Neural cell (in vitro differentiated cells): ENCODE data around the gene TPGS1. TPM values are rescaled to one million over a fixed set of nuclear protein-coding genes. Genes with fewer than 3 reads are reported as not detected.

Experiments used
- H2AFZ ChIP-seq: fragments of 200-600, 300-800 bp; sonication (generic), shearing (Covaris generic); 2 replicates; pipeline ENCODE4 v1.6.0; 2014; ENCODE audit warnings: low read depth, mild to moderate bottlenecking, antibody characterized with exemption, low read length, moderate library complexity
- H3F3A ChIP-seq: fragments of 200-600 bp; shearing (Covaris generic); 2 replicates; pipeline ENCODE4 v1.6.1; 2016; ENCODE audit warnings: mild to moderate bottlenecking, moderate library complexity, mixed read lengths, antibody characterized with exemption, low read length; ENCODE audit not compliant: insufficient read depth, poor library complexity, severe bottlenecking
- H3K27ac ChIP-seq: fragments of 200-600, 300-800 bp; sonication (generic), shearing (Covaris generic); 2 replicates; pipeline ENCODE4 v1.5.1; 2014; ENCODE audit warnings: mild to moderate bottlenecking, low read length, moderate library complexity
- H3K27me3 ChIP-seq: fragments of 300-800, 200-600 bp; sonication (generic), shearing (Covaris generic); 2 replicates; pipeline ENCODE4 v1.6.0; 2014; ENCODE audit warnings: mild to moderate bottlenecking, low read depth, low read length, moderate library complexity; ENCODE audit not compliant: insufficient read depth
- H3K36me3 ChIP-seq: fragments of 300-800, 200-600 bp; sonication (generic), shearing (Covaris generic); 2 replicates; pipeline ENCODE4 v1.5.1; 2014; ENCODE audit warnings: mild to moderate bottlenecking, antibody characterized with exemption, low read length, moderate library complexity; ENCODE audit not compliant: insufficient read depth
- H3K4me2 ChIP-seq: fragments of 300-800, 200-600 bp; sonication (generic), shearing (Covaris generic); 2 replicates; pipeline ENCODE4 v1.6.0; 2014; ENCODE audit warnings: mild to moderate bottlenecking, low read length
- H3K4me3 ChIP-seq: fragments of 300-800, 200-600 bp; sonication (generic), shearing (Covaris generic); 2 replicates; pipeline ENCODE4 v1.5.1; 2014; ENCODE audit warnings: mild to moderate bottlenecking, low read length, moderate library complexity
- H3K79me2 ChIP-seq: fragments of 200-600 bp; shearing (Covaris generic); replicated peaks from 2 replicates; pipeline ENCODE4 v1.6.0; 2014; ENCODE audit warnings: mild to moderate bottlenecking, low read length, moderate library complexity; ENCODE audit not compliant: insufficient read depth
- H3K9ac ChIP-seq: fragments of 300-800, 200-600 bp; sonication (generic), shearing (Covaris generic); 2 replicates; pipeline ENCODE4 v1.6.1; 2016; ENCODE audit warnings: mild to moderate bottlenecking, low read length, mixed read lengths
- H3K9me2 ChIP-seq: fragments of 200-600 bp; shearing (Covaris generic); 2 replicates; pipeline ENCODE4 v1.6.1; 2016; ENCODE audit warnings: mild to moderate bottlenecking, low read length, mixed read lengths; ENCODE audit not compliant: insufficient read depth
- H3K9me3 ChIP-seq: fragments of 200-600, 300-800 bp; sonication (generic), shearing (Covaris generic); 2 replicates; pipeline ENCODE4 v1.6.1; 2016; ENCODE audit warnings: mild to moderate bottlenecking, mixed run types, low read length, moderate library complexity, mixed read lengths
- H4K20me1 ChIP-seq: fragments of 200-600 bp; shearing (Covaris generic); 2 replicates; pipeline ENCODE4 v1.6.1; 2016; ENCODE audit warnings: mild to moderate bottlenecking, mixed run types; ENCODE audit not compliant: insufficient read depth
- EP300 ChIP-seq: fragments of 450-650 bp; conservative IDR thresholded peaks from 2 replicates; pipeline ENCODE4 v1.6.1; 2014; ENCODE audit warnings: antibody characterized with exemption, mild to moderate bottlenecking, moderate library complexity; ENCODE audit not compliant: poor library complexity, severe bottlenecking
- EZH2 ChIP-seq: fragments of 200-600, 300-800 bp; shearing (Covaris generic), sonication (generic); IDR thresholded peaks from 2 replicates; pipeline ENCODE4 v1.6.1; 2014; ENCODE audit warnings: antibody characterized with exemption, low read length, borderline replicate concordance, mild to moderate bottlenecking; ENCODE audit not compliant: insufficient read depth, poor library complexity, severe bottlenecking
- MXI1 ChIP-seq: fragments of 450-650 bp; conservative IDR thresholded peaks from 2 replicates; pipeline ENCODE4 v1.6.1; 2014; ENCODE audit warnings: antibody characterized with exemption, mild to moderate bottlenecking; ENCODE audit not compliant: poor library complexity, severe bottlenecking
- POLR2AphosphoS5 ChIP-seq: IDR thresholded peaks from 2 replicates; pipeline ENCODE4 v1.6.1; 2012
- RAD21 ChIP-seq: fragments of 450-650 bp; conservative IDR thresholded peaks from 2 replicates; pipeline ENCODE4 v1.6.1; 2014; ENCODE audit warnings: antibody characterized with exemption, mild to moderate bottlenecking, moderate library complexity
- REST ChIP-seq: IDR thresholded peaks from 2 replicates; pipeline ENCODE4 v1.6.1; 2012; ENCODE audit warnings: borderline replicate concordance
- SMC3 ChIP-seq: fragments of 450-650 bp; conservative IDR thresholded peaks from 2 replicates; pipeline ENCODE4 v1.6.1; 2014; ENCODE audit warnings: antibody characterized with exemption, mild to moderate bottlenecking, moderate library complexity; ENCODE audit not compliant: poor library complexity
- TAF1 ChIP-seq: IDR thresholded peaks from 2 replicates; pipeline ENCODE4 v1.6.1; 2012; ENCODE audit warnings: low read depth
- polyA plus RNA-seq: library from polyadenylated mRNA; depleted of rRNA; stranded (reverse); fragments of >200 nt; gene quantifications from 2 replicates; pipeline ENCODE4 v1.2.3, GENCODE V29; 2014
- TF ChIP-seq, protein P1 (sequence below): fragments of 450-650 bp; IDR thresholded peaks from 2 replicates; pipeline ENCODE4 v1.5.1; 2014; ENCODE audit warnings: antibody characterized with exemption, mild to moderate bottlenecking, moderate library complexity; ENCODE audit not compliant: poor library complexity, severe bottlenecking

TPGS1 gene
- polyA plus RNA-seq, 1 donor from 2014 or later: 79.6 TPM

DNA sequence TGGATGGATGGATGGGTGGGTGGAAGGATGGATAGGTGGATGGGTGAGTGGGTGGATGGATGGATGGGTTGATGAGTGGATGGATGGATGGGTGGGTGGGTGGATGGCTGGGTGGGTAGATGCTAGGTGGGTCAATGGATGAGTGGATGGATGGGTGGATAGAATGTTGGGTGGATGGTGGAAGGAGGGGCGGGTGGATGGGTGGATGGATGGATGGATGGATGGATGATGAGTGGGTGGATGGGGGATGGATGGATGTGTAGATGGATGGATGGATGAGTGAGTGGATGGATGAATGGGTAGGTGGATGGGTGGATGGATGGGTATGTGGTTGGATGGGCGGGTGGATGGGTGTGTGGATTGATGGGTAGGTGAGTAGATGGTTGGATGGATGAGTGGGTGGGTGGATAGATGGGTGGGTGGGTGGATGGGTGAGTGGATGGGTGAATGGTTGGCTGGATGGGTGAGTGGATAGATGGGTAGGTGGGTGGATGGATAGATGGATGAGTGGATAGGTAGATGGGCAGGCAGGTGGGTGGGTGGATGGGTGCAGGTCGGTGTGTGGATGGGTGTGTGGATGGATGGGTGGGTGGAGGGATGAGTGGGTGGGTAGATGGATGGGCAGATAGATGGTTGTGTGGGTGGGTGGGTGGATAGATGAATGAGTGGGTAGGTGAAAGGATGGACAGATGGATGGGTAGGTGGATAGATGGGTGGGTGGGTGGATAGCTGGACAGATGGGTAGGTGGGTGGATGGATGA lies 42.1 kb upstream of the TPGS1 start:
- H3K27ac ChIP-seq: no peak overlapping the region
- no peak overlapping the region for H3K4me3 ChIP-seq
- H3K9me2 ChIP-seq: no peaks in the 10 kb centered on the region
- H3K9ac ChIP-seq: no peak overlapping the region
- TF ChIP-seq SMC3: no peak
- no peaks in the 10 kb centered on the region for H3F3A ChIP-seq
- no peaks in the 10 kb centered on the region for H3K9me3 ChIP-seq
- no peaks in the 10 kb centered on the region for H3K27me3 ChIP-seq
- no peaks in the 10 kb centered on the region for H4K20me1 ChIP-seq
- no peaks in the 10 kb centered on the region for H3K36me3 ChIP-seq
- H3K79me2 ChIP-seq: no peaks in the 10 kb centered on the region
- H3K4me2 ChIP-seq: no peak overlapping the region
- no peak overlapping the region for H2AFZ ChIP-seq

DNA sequence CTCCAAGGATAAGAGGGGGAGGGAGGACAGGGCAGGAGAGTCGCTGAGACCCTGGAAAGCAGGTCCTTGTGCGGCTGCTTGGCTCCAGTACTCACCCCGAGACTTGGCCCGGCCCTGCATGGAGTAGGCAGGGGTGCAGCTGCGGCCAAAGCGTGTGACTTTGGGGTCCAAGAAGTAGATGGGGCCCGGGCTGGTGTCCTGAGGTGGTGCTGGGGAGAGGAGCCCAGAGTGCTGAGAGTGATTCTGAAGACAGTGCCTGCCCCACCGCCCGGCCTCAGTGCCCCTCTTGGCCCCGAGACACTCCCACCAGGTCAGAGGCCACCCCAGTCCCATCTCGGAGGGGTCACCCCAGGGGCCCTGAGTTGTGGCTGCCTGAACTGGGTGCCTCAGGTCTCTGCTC lies 39.7 kb upstream of the TPGS1 start:
- no peaks in the 10 kb centered on the region for H3K9me3 ChIP-seq

More for the DNA sequence above, 39.7 kb upstream of the TPGS1 start:
- no peak overlapping the region for H3K4me3 ChIP-seq
- H3F3A ChIP-seq: no peaks in the 10 kb centered on the region
- H3K79me2 ChIP-seq: no peaks in the 10 kb centered on the region
- H3K27ac ChIP-seq: no peak overlapping the region
- no peak overlapping the region for H2AFZ ChIP-seq
- H3K27me3 ChIP-seq: no peaks in the 10 kb centered on the region
- TF ChIP-seq EP300 (no peak), RAD21 (no peak), POLR2AphosphoS5 (no peak), TAF1 (no peak), MXI1 (no peak), SMC3 (no peak), REST (no peak), EZH2 (no peak)
- TF ChIP-seq, protein P1, sequence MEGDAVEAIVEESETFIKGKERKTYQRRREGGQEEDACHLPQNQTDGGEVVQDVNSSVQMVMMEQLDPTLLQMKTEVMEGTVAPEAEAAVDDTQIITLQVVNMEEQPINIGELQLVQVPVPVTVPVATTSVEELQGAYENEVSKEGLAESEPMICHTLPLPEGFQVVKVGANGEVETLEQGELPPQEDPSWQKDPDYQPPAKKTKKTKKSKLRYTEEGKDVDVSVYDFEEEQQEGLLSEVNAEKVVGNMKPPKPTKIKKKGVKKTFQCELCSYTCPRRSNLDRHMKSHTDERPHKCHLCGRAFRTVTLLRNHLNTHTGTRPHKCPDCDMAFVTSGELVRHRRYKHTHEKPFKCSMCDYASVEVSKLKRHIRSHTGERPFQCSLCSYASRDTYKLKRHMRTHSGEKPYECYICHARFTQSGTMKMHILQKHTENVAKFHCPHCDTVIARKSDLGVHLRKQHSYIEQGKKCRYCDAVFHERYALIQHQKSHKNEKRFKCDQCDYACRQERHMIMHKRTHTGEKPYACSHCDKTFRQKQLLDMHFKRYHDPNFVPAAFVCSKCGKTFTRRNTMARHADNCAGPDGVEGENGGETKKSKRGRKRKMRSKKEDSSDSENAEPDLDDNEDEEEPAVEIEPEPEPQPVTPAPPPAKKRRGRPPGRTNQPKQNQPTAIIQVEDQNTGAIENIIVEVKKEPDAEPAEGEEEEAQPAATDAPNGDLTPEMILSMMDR: no peak
- no peak overlapping the region for H3K9ac ChIP-seq
- H4K20me1 ChIP-seq: no peaks in the 10 kb centered on the region
- H3K36me3 ChIP-seq: no peaks in the 10 kb centered on the region
- no peak overlapping the region for H3K4me2 ChIP-seq
- no peaks in the 10 kb centered on the region for H3K9me2 ChIP-seq
